ENCODE measurements around the gene UROC1. TPM values are rescaled to one million over a fixed set of nuclear protein-coding genes. Genes with fewer than 3 reads are reported as not detected.

UROC1 gene
- total RNA-seq, 1 experiment from 2014 or later, result not detected

- POLR2A ChIA-PET, result no interaction called here
- BruUV-seq (replicated peaks), result no TSS peak
These were observed 71.3 kb downstream of the UROC1 start for GRCh38 chr3:126446301-126446700.

GRCh38 chr3:126445506-126445905, 72.1 kb downstream of the UROC1 start:
- H3K27ac Mint-ChIP-seq (ENCODE audit: unreplicated experiment), result no peak overlapping the region
- H3K36me3 Mint-ChIP-seq (ENCODE audit: insufficient read depth, unreplicated experiment), result peaks cover under 1% of the 10 kb centered on the region
- Histone ChIP-seq H3K36me3 (ENCODE audit: control insufficient read depth, insufficient read depth, low read length) (no peaks in the 10 kb centered on the region; the same call in 1 of the 2 replicates), H3K9me3 (no peaks in the 10 kb centered on the region), H3K4me1 (peaks cover 10% of the 10 kb centered on the region), H3K4me3 (ENCODE audit: low read depth, low read length) (no peak overlapping the region), H3K27me3 (replicated peaks; ENCODE audit: control insufficient read depth, insufficient read depth, low read length) (no peaks in the 10 kb centered on the region)
- POLR2A ChIA-PET, result interaction anchor here (0.6 kb wide), 1 partner anchor 57 kb away, joined by 16 read pairs; no protein-coding TSS in a partner anchor
- intact Hi-C loops (cut with micrococcal nuclease; ENCODE audit: unreplicated experiment), result no loop called here
- no peaks in the 10 kb centered on the region for H3K27me3 Mint-ChIP-seq (ENCODE audit: insufficient read depth, unreplicated experiment)
- no peak overlapping the region for H3K4me3 Mint-ChIP-seq (ENCODE audit: unreplicated experiment)
- H3K9me3 Mint-ChIP-seq (ENCODE audit: unreplicated experiment), result no peaks in the 10 kb centered on the region
- CTCF ChIA-PET, result no interaction called here
- BruUV-seq (replicated peaks), result no TSS peak
- no peak for TF ChIP-seq CTCF (IDR thresholded peaks at IDR 0.05; ENCODE audit: insufficient read depth in 1 of 2, low read depth in 1 of 2, low read length in 1 of 2, severe bottlenecking in 1 of 2, unreplicated experiment in 1 of 2)
- DNase-seq, result no peak
- H3K4me1 Mint-ChIP-seq (ENCODE audit: low read depth, unreplicated experiment), result peaks cover 8% of the 10 kb centered on the region

More at GRCh38 chr3:126446301-126446700, 71.3 kb downstream of the UROC1 start:
- Mint-ChIP-seq H3K9me3 (ENCODE audit: unreplicated experiment) (no peaks in the 10 kb centered on the region), H3K27ac (ENCODE audit: unreplicated experiment) (no peak overlapping the region), H3K27me3 (ENCODE audit: insufficient read depth, unreplicated experiment) (no peaks in the 10 kb centered on the region), H3K36me3 (ENCODE audit: insufficient read depth, unreplicated experiment) (peaks cover 6% of the 10 kb centered on the region), H3K4me1 (ENCODE audit: low read depth, unreplicated experiment) (peaks cover 8% of the 10 kb centered on the region), H3K4me3 (ENCODE audit: unreplicated experiment) (no peak overlapping the region)
- no peak overlapping the region for H3K4me3 ChIP-seq (ENCODE audit: low read depth, low read length)
- no peaks in the 10 kb centered on the region; the same call in 1 of the 2 replicates for H3K36me3 ChIP-seq (ENCODE audit: control insufficient read depth, insufficient read depth, low read length)
- H3K9me3 ChIP-seq, result no peaks in the 10 kb centered on the region
- no peaks in the 10 kb centered on the region for H3K27me3 ChIP-seq (replicated peaks; ENCODE audit: control insufficient read depth, insufficient read depth, low read length)
- DNase-seq, result no peak
- TF ChIP-seq CTCF (IDR thresholded peaks at IDR 0.05; ENCODE audit: insufficient read depth in 1 of 2, low read depth in 1 of 2, low read length in 1 of 2, severe bottlenecking in 1 of 2, unreplicated experiment in 1 of 2), result no peak
- CTCF ChIA-PET, result no interaction called here
- intact Hi-C loops (cut with micrococcal nuclease; ENCODE audit: unreplicated experiment), result no loop called here
- H3K4me1 ChIP-seq, result peaks cover 10% of the 10 kb centered on the region

- Histone ChIP-seq H3K27me3 (replicated peaks; ENCODE audit: control insufficient read depth, insufficient read depth, low read length) (no peaks in the 10 kb centered on the region), H3K4me1 (peaks cover 10% of the 10 kb centered on the region), H3K4me3 (ENCODE audit: low read depth, low read length) (no peak overlapping the region), H3K36me3 (ENCODE audit: control insufficient read depth, insufficient read depth, low read length) (no peaks in the 10 kb centered on the region; the same call in 1 of the 2 replicates), H3K9me3 (no peaks in the 10 kb centered on the region)
- no peak for TF ChIP-seq CTCF (IDR thresholded peaks at IDR 0.05; ENCODE audit: insufficient read depth in 1 of 2, low read depth in 1 of 2, low read length in 1 of 2, severe bottlenecking in 1 of 2, unreplicated experiment in 1 of 2)
- no peak overlapping the region for H3K4me3 Mint-ChIP-seq (ENCODE audit: unreplicated experiment)
- H3K4me1 Mint-ChIP-seq (ENCODE audit: low read depth, unreplicated experiment), result peaks cover 8% of the 10 kb centered on the region
- DNase-seq, result no peak
- H3K27ac Mint-ChIP-seq (ENCODE audit: unreplicated experiment), result no peak overlapping the region
- H3K27me3 Mint-ChIP-seq (ENCODE audit: insufficient read depth, unreplicated experiment), result no peaks in the 10 kb centered on the region
- ChIA-PET POLR2A (no interaction called here), CTCF (no interaction called here)
- intact Hi-C loops (cut with micrococcal nuclease; ENCODE audit: unreplicated experiment), result no loop called here
- BruUV-seq (replicated peaks), result no TSS peak
- no peaks in the 10 kb centered on the region for H3K36me3 Mint-ChIP-seq (ENCODE audit: insufficient read depth, unreplicated experiment)
- H3K9me3 Mint-ChIP-seq (ENCODE audit: unreplicated experiment), result no peaks in the 10 kb centered on the region
These were observed 74.7 kb downstream of the UROC1 start for GRCh38 chr3:126442856-126443242.

Measured in Caco-2 (cell line).